GM12878 (cell line): Measurements from ENCODE around the gene RNF181. TPM values are rescaled to one million over a fixed set of nuclear protein-coding genes. Genes with fewer than 3 reads are reported as not detected.
A peak's percentile ranks its signal among the peaks of the same experiment; 100 is the strongest.

Experiments used
- BCL11A ChIP-seq: IDR thresholded peaks from 2 replicates; pipeline ENCODE4 v1.6.1; 2011; ENCODE audit warnings: low read depth, low read length
- BHLHE40 ChIP-seq, 2 experiments: fragments of 450-650 bp in 1 of 2; IDR thresholded peaks; 2 replicates each; pipeline ENCODE4 v1.6.1; 2011 to 2017; ENCODE audit warnings: low read depth in 2 of 2, borderline replicate concordance in 1 of 2, improper control_type of control experiment in 1 of 2, low read length in 1 of 2, mild to moderate bottlenecking in 1 of 2
- CREB1 ChIP-seq: IDR thresholded peaks from 2 replicates; pipeline ENCODE4 v1.6.1; 2012; ENCODE audit warnings: low read depth, mild to moderate bottlenecking, inconsistent platforms
- CREM ChIP-seq: IDR thresholded peaks from 2 replicates; pipeline ENCODE4 v1.6.1; 2014; ENCODE audit warnings: antibody characterized with exemption, low read depth
- DPF2 ChIP-seq: fragments of 450-650 bp; IDR thresholded peaks from 2 replicates; pipeline ENCODE4 v1.6.1; 2017; ENCODE audit warnings: mild to moderate bottlenecking
- ETV6 ChIP-seq, 2 experiments: fragments of 450-650 bp in 1 of 2; IDR thresholded peaks in 1 of 2; conservative IDR thresholded peaks in 1 of 2; 2 replicates each; pipeline ENCODE4 v1.6.1; 2014; ENCODE audit warnings: antibody characterized with exemption in 1 of 2, borderline replicate concordance in 1 of 2, low read depth in 1 of 2, mild to moderate bottlenecking in 1 of 2, moderate library complexity in 1 of 2
- HSF1 ChIP-seq: fragments of 150-350 bp; IDR thresholded peaks from 2 replicates; pipeline ENCODE4 v1.6.1; 2014; ENCODE audit warnings: mild to moderate bottlenecking, low read depth, low read length
- LARP7 ChIP-seq: fragments of 450-650 bp; IDR thresholded peaks from 2 replicates; pipeline ENCODE4 v1.6.1; 2017; ENCODE audit warnings: mild to moderate bottlenecking
- NBN ChIP-seq: fragments of 450-650 bp; IDR thresholded peaks from 2 replicates; pipeline ENCODE4 v1.6.1; 2016
- NFYB ChIP-seq: IDR thresholded peaks from 2 replicates; pipeline ENCODE4 v1.6.1; 2011; ENCODE audit warnings: low read depth, mild to moderate bottlenecking, low read length, improper control_type of control experiment, moderate library complexity; ENCODE audit not compliant: insufficient read depth
- NR2C2 ChIP-seq: IDR thresholded peaks from 2 replicates; pipeline ENCODE4 v1.6.1; 2011; ENCODE audit warnings: borderline replicate concordance, low read depth; ENCODE audit not compliant: control insufficient read depth, insufficient read length
- PAX8 ChIP-seq: fragments of 450-650 bp; IDR thresholded peaks from 2 replicates; pipeline ENCODE4 v1.6.1; 2017; ENCODE audit warnings: mild to moderate bottlenecking, moderate library complexity
- RCOR1 ChIP-seq: conservative IDR thresholded peaks from 2 replicates; pipeline ENCODE4 v1.6.1; 2012; ENCODE audit warnings: low read depth, low read length, improper control_type of control experiment
- SIN3A ChIP-seq: IDR thresholded peaks from 2 replicates; pipeline ENCODE4 v1.6.1; 2012; ENCODE audit warnings: low read depth, low read length, improper control_type of control experiment
- SP1 ChIP-seq: IDR thresholded peaks from one replicate; pipeline ENCODE4 v1.6.1; 2011; ENCODE audit warnings: low read depth, low read length
- STAT3 ChIP-seq: IDR thresholded peaks from 2 replicates; pipeline ENCODE4 v1.6.1; 2011; ENCODE audit warnings: low read depth, low read length, improper control_type of control experiment
- TARDBP ChIP-seq: IDR thresholded peaks from 2 replicates; pipeline ENCODE4 v1.6.1; 2016; ENCODE audit warnings: borderline replicate concordance
- USF1 ChIP-seq: IDR thresholded peaks from 2 replicates; pipeline ENCODE4 v1.6.1; 2011; ENCODE audit warnings: borderline replicate concordance, low read depth, mild to moderate bottlenecking, moderate library complexity, mixed read lengths, low read length; ENCODE audit not compliant: insufficient read depth; ENCODE audit errors: extremely low read length
- YBX1 ChIP-seq: fragments of 450-650 bp; IDR thresholded peaks from 2 replicates; pipeline ENCODE4 v1.6.1; 2016; ENCODE audit warnings: antibody characterized with exemption
- ZNF217 ChIP-seq: fragments of 450-650 bp; IDR thresholded peaks from 2 replicates; pipeline ENCODE4 v1.6.1; 2017; ENCODE audit warnings: antibody characterized with exemption, mild to moderate bottlenecking
- ZNF24 ChIP-seq: fragments of 450-650 bp; IDR thresholded peaks from 2 replicates; pipeline ENCODE4 v1.6.1; 2017; ENCODE audit warnings: antibody characterized with exemption, mild to moderate bottlenecking
- polyA plus RNA-seq, 11 experiments: library from polyadenylated mRNA; depleted of rRNA in 4 of 11; unstranded in 6 of 11; stranded (reverse) in 5 of 11; fragments of >200 nt; fragmentation: Nextera tagmentation in 4 of 11; fragmentation: Illumina TruSeq in 1 of 11; extraction: Ambion mirVana in 4 of 11; extraction: Trizol in 1 of 11; gene quantifications; 1 replicate in 1 of 11; 2 replicates in 10 of 11; pipeline versions ENCODE4 v1.2.1 to v1.2.3, GENCODE V29; 2011 to 2016; ENCODE audit warnings: inconsistent platforms in 2 of 11, missing spikeins in 2 of 11, low read depth in 1 of 11
- total RNA-seq, 4 experiments: library from RNA; depleted of rRNA in 3 of 4; stranded (reverse); fragments of >200 nt in 3 of 4; fragmentation: Illumina TruSeq in 1 of 4; extraction: Trizol in 1 of 4; gene quantifications; 2 replicates each; pipeline versions ENCODE4 v1.2.1 to v1.2.3, GENCODE V29; 2013 to 2021
- TF ChIP-seq, protein P1 (sequence below): fragments of 450-650 bp; formaldehyde crosslinking; IDR thresholded peaks from 2 replicates; pipeline ENCODE4 v1.4.0; 2022; ENCODE audit warnings: mild to moderate bottlenecking, moderate library complexity
- TF ChIP-seq, protein P2 (sequence below): IDR thresholded peaks from 2 replicates; pipeline ENCODE4 v1.6.1; 2011; ENCODE audit warnings: borderline replicate concordance, low read depth, mild to moderate bottlenecking, moderate library complexity, low read length; ENCODE audit not compliant: insufficient read depth, poor library complexity, severe bottlenecking
- TF ChIP-seq, protein P3 (sequence below): fragments of 450-650 bp; IDR thresholded peaks from 2 replicates; pipeline ENCODE4 v1.6.1; 2017; ENCODE audit warnings: mild to moderate bottlenecking

The RNF181 gene
- total and polyA plus RNA-seq, 10 of the 15 experiments (the other 5 are each of a cell fraction or from before 2014, with no cell fraction given) = 101 to 409 (median 213) TPM

- TF ChIP-seq, protein P1, sequence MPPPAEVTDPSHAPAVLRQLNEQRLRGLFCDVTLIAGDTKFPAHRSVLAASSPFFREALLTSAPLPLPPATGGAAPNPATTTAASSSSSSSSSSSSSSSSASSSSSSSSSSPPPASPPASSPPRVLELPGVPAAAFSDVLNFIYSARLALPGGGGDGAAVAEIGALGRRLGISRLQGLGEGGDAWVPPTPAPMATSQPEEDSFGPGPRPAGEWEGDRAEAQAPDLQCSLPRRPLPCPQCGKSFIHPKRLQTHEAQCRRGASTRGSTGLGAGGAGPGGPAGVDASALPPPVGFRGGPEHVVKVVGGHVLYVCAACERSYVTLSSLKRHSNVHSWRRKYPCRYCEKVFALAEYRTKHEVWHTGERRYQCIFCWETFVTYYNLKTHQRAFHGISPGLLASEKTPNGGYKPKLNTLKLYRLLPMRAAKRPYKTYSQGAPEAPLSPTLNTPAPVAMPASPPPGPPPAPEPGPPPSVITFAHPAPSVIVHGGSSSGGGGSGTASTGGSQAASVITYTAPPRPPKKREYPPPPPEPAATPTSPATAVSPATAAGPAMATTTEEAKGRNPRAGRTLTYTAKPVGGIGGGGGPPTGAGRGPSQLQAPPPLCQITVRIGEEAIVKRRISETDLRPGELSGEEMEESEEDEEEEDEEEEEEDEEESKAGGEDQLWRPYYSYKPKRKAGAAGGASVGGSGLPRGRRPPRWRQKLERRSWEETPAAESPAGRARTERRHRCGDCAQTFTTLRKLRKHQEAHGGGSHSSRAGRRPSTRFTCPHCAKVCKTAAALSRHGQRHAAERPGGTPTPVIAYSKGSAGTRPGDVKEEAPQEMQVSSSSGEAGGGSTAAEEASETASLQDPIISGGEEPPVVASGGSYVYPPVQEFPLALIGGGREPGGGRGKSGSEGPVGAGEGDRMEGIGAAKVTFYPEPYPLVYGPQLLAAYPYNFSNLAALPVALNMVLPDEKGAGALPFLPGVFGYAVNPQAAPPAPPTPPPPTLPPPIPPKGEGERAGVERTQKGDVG = no peak
- TF ChIP-seq STAT3 (no peak), PAX8 (no peak), SP1 (no peak), HSF1 (no peak), DPF2 (no peak), USF1 (no peak), NR2C2 (no peak), TARDBP (no peak), YBX1 (no peak), LARP7 (no peak), ZNF24 (0 out of 2 replicates have a peak, but pooled peaks have one; percentile 13), SIN3A (no peak), CREB1 (no peak), ETV6 (conservative IDR thresholded peaks at IDR 0.05 in 1 of 2, IDR thresholded peaks at IDR 0.05 in 1 of 2; ENCODE audit: borderline replicate concordance in 1 of 2, low read depth in 1 of 2) (no peak), CREM (no peak), BHLHE40 (IDR thresholded peaks at IDR 0.05; ENCODE audit: borderline replicate concordance in 1 of 2, low read depth in 2 of 2, low read length in 1 of 2) (no peak), NFYB (no peak), BCL11A (peak; percentile 74; the same call in 1 of the 2 replicates), ZNF217 (no peak), NBN (no peak), RCOR1 (0 out of 2 replicates have a peak, but pooled peaks have one; percentile 69)
- TF ChIP-seq, protein P2, sequence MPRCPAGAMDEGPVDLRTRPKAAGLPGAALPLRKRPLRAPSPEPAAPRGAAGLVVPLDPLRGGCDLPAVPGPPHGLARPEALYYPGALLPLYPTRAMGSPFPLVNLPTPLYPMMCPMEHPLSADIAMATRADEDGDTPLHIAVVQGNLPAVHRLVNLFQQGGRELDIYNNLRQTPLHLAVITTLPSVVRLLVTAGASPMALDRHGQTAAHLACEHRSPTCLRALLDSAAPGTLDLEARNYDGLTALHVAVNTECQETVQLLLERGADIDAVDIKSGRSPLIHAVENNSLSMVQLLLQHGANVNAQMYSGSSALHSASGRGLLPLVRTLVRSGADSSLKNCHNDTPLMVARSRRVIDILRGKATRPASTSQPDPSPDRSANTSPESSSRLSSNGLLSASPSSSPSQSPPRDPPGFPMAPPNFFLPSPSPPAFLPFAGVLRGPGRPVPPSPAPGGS = no peak
- TF ChIP-seq, protein P3, sequence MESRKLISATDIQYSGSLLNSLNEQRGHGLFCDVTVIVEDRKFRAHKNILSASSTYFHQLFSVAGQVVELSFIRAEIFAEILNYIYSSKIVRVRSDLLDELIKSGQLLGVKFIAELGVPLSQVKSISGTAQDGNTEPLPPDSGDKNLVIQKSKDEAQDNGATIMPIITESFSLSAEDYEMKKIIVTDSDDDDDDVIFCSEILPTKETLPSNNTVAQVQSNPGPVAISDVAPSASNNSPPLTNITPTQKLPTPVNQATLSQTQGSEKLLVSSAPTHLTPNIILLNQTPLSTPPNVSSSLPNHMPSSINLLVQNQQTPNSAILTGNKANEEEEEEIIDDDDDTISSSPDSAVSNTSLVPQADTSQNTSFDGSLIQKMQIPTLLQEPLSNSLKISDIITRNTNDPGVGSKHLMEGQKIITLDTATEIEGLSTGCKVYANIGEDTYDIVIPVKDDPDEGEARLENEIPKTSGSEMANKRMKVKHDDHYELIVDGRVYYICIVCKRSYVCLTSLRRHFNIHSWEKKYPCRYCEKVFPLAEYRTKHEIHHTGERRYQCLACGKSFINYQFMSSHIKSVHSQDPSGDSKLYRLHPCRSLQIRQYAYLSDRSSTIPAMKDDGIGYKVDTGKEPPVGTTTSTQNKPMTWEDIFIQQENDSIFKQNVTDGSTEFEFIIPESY = no peak
Observed at GRCh38 chr2:85642725-85643124, 47.2 kb downstream of the RNF181 start (continued).
